Measurements from ENCODE around the gene CD200R1L. TPM values are rescaled to one million over a fixed set of nuclear protein-coding genes. Genes with fewer than 3 reads are reported as not detected.
A peak's percentile ranks its signal among the peaks of the same experiment; 100 is the strongest.

CD200R1L gene
- total and polyA plus RNA-seq, 2 of the 4 experiments (the other 2 are of a cell fraction) = not detected

DNA sequence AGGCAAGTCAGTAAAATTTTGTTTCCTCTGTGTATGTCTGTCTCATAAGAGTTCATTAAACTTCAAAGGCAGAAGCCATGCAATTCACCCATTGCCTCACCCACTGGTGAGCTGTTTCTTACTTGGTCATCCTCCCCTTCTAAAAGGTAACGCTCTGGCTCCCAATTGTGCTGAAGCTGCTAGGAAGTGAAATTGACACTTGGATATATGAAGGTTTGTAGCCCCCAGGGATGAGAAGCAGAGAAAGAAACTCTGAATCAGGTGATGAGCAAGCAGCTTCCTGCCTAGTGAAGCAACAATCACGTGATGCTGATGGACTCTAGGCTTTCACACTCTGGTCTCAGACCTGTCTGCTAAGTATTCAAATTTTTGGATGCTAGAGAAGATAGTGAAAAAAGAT is 70.7 kb downstream of the CD200R1L start:
- no peaks in the 10 kb centered on the region for H3K36me3 ChIP-seq (ENCODE audit: control insufficient read depth, insufficient read depth, low read length)
- no peak overlapping the region for H3K4me3 ChIP-seq (ENCODE audit: insufficient read depth, low read depth, low read length)
- intact Hi-C loops (cut with micrococcal nuclease) = no loop called here
- no peak overlapping the region for H3K56ac ChIP-seq (ENCODE audit: extremely low read depth, insufficient read depth, low read length)
- no peaks in the 10 kb centered on the region for H3K27me3 ChIP-seq (ENCODE audit: control insufficient read depth, insufficient read depth, low read length)
- POLR2A ChIA-PET (ENCODE audit: unreplicated experiment) = no interaction called here
- H2AFZ ChIP-seq (replicated peaks; ENCODE audit: low read length, poor library complexity) = no peak overlapping the region
- in situ Hi-C loops (cut with MboI; ENCODE audit: low sequenced_read_pairs) = no loop called here
- no peak overlapping the region for H2AK9ac ChIP-seq (replicated peaks; ENCODE audit: low read depth, low read length, poor library complexity)
- peak overlapping the region; percentile 88 for H3K27ac ChIP-seq (ENCODE audit: insufficient read depth, low read length)
- peak overlapping the region; percentile 96 for H2BK5ac ChIP-seq (ENCODE audit: low read depth, low read length, poor library complexity, severe bottlenecking)
- peaks cover 24% of the 10 kb centered on the region for H3K9me1 ChIP-seq (ENCODE audit: insufficient read depth, low read length)
- peak overlapping the region; percentile 72 to 89 for H4K8ac ChIP-seq (ENCODE audit: low read depth in 2 of 2, low read length in 2 of 2)
- no TSS peak for BruUV-seq (replicated peaks)
- peak overlapping the region; percentile 96 for H2AK5ac ChIP-seq (ENCODE audit: low read depth, low read length)
- H3K9me3 ChIP-seq (ENCODE audit: control insufficient read depth, insufficient read depth, low read length) = no peaks in the 10 kb centered on the region
- DNase-seq (peak; percentile 56), ATAC-seq (ENCODE audit: low read depth) (no peak)
- CTCF ChIA-PET = interaction anchor here (1.0 to 1.1 kb wide), 2 partner anchors 9 to 133 kb away, joined by 3 to 4 read pairs; no protein-coding TSS in a partner anchor
- peak overlapping the region; percentile 87; the same call in 1 of the 2 replicates for H4K91ac ChIP-seq (ENCODE audit: insufficient read depth, low read depth, low read length)
- peak overlapping the region; percentile 42 for H3K14ac ChIP-seq (replicated peaks; ENCODE audit: low read depth, low read length)
- TF ChIP-seq RAD21 (IDR thresholded peaks at IDR 0.05; ENCODE audit: low read length) (no peak), CEBPB (IDR thresholded peaks at IDR 0.05; ENCODE audit: low read depth, low read length) (peak; percentile 79), BHLHE40 (IDR thresholded peaks at IDR 0.05; ENCODE audit: low read depth, low read length) (peak; percentile 36; the same call in 1 of the 2 replicates)
- TF ChIP-seq, protein P1, sequence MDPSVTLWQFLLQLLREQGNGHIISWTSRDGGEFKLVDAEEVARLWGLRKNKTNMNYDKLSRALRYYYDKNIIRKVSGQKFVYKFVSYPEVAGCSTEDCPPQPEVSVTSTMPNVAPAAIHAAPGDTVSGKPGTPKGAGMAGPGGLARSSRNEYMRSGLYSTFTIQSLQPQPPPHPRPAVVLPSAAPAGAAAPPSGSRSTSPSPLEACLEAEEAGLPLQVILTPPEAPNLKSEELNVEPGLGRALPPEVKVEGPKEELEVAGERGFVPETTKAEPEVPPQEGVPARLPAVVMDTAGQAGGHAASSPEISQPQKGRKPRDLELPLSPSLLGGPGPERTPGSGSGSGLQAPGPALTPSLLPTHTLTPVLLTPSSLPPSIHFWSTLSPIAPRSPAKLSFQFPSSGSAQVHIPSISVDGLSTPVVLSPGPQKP (IDR thresholded peaks at IDR 0.05; ENCODE audit: borderline replicate concordance, low read depth, low read length) = no peak
- TF ChIP-seq, protein P2, sequence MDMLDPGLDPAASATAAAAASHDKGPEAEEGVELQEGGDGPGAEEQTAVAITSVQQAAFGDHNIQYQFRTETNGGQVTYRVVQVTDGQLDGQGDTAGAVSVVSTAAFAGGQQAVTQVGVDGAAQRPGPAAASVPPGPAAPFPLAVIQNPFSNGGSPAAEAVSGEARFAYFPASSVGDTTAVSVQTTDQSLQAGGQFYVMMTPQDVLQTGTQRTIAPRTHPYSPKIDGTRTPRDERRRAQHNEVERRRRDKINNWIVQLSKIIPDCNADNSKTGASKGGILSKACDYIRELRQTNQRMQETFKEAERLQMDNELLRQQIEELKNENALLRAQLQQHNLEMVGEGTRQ (IDR thresholded peaks at IDR 0.05; ENCODE audit: low read depth, low read length) = peak; percentile 85
- H2BK20ac ChIP-seq (ENCODE audit: low read depth, low read length) = peak overlapping the region; percentile 95; the same call in 1 of the 2 replicates
- H3K18ac ChIP-seq (ENCODE audit: low read depth, low read length) = peak overlapping the region; percentile 94
- H3K4me2 ChIP-seq (ENCODE audit: low read depth, low read length) = no peak overlapping the region
- no peak overlapping the region for H3K23ac ChIP-seq (ENCODE audit: low read depth, low read length)
- H4K5ac ChIP-seq (ENCODE audit: low read depth, low read length) = peak overlapping the region; percentile 89
- peaks cover 44% of the 10 kb centered on the region for H3K4me1 ChIP-seq (ENCODE audit: control insufficient read depth, insufficient read depth, low read length)
- no peaks in the 10 kb centered on the region for H4K20me1 ChIP-seq (ENCODE audit: insufficient read depth, low read length)
- H3K4ac ChIP-seq (ENCODE audit: low read depth, low read length) = peak overlapping the region; percentile 92
- dilution Hi-C loops (cut with HindIII; ENCODE audit: low sequenced_read_pairs, unreplicated experiment) = no loop called here
- 0 out of 2 replicates have a peak overlapping the region, but pooled peaks have one; percentile 5 for H3K9ac ChIP-seq (ENCODE audit: low read depth, low read length)
- peak overlapping the region; percentile 52; the same call in 1 of the 2 replicates for H2BK120ac ChIP-seq (ENCODE audit: low read depth, low read length)
- H3K79me1 ChIP-seq (ENCODE audit: low read depth in 1 of 2, low read length in 2 of 2) = no peaks in the 10 kb centered on the region
- no CpG with 5 or more reads among the region's 2 CpGs for WGBS, 2 experiments (ENCODE audit: extremely low coverage in 2 of 2, insufficient read length in 1 of 2)
- H2BK15ac ChIP-seq (ENCODE audit: low read depth, low read length) = peak overlapping the region; percentile 61; the same call in 2 of the 3 replicates
